Ishikawa (cell line): Measurements from ENCODE around the gene SUSD6.

ENCODE experiments used
- CEBPB ChIP-seq: IDR thresholded peaks from 2 replicates; pipeline ENCODE4 v1.6.1; 2012
- CREB1 ChIP-seq: IDR thresholded peaks from 2 replicates; pipeline ENCODE4 v1.6.1; 2012; ENCODE audit warnings: low read depth
- EGR1 ChIP-seq: IDR thresholded peaks from 2 replicates; pipeline ENCODE4 v1.6.1; 2012
- EP300 ChIP-seq: IDR thresholded peaks from 2 replicates; pipeline ENCODE4 v1.6.1; 2012; ENCODE audit warnings: borderline replicate concordance
- FOXM1 ChIP-seq: IDR thresholded peaks from 2 replicates; pipeline ENCODE4 v1.6.1; 2012; ENCODE audit warnings: low read depth, borderline replicate concordance
- MAX ChIP-seq: IDR thresholded peaks from 2 replicates; pipeline ENCODE4 v1.6.1; 2012
- NFIC ChIP-seq: IDR thresholded peaks from 2 replicates; pipeline ENCODE4 v1.6.1; 2012
- RAD21 ChIP-seq: IDR thresholded peaks from 2 replicates; pipeline ENCODE4 v1.6.1; 2012; ENCODE audit warnings: low read depth
- TAF1 ChIP-seq: IDR thresholded peaks from 2 replicates; pipeline ENCODE4 v1.6.1; 2012; ENCODE audit warnings: low read depth, mild to moderate bottlenecking
- TCF12 ChIP-seq: IDR thresholded peaks from 2 replicates; pipeline ENCODE4 v1.6.1; 2012; ENCODE audit warnings: low read depth
- TEAD4 ChIP-seq: IDR thresholded peaks from 2 replicates; pipeline ENCODE4 v1.6.1; 2012
- USF1 ChIP-seq: IDR thresholded peaks from 2 replicates; pipeline ENCODE4 v1.6.1; 2012
- YY1 ChIP-seq: IDR thresholded peaks from 2 replicates; pipeline ENCODE4 v1.6.1; 2012; ENCODE audit warnings: low read depth
- ZBTB7A ChIP-seq: IDR thresholded peaks from 2 replicates; pipeline ENCODE4 v1.6.1; 2012; ENCODE audit warnings: low read depth
- TF ChIP-seq, protein P1 (sequence below): IDR thresholded peaks from 2 replicates; pipeline ENCODE4 v1.6.1; 2012; ENCODE audit warnings: low read depth, mild to moderate bottlenecking

SUSD6 gene

GRCh38 chr14:69693145-69693544 lies 81.7 kb downstream of the SUSD6 start:
- TF ChIP-seq TCF12: no peak
- no peak for TF ChIP-seq RAD21
- TF ChIP-seq EGR1: no peak
- TF ChIP-seq MAX: no peak
- TF ChIP-seq YY1: no peak
- TF ChIP-seq, protein P1, sequence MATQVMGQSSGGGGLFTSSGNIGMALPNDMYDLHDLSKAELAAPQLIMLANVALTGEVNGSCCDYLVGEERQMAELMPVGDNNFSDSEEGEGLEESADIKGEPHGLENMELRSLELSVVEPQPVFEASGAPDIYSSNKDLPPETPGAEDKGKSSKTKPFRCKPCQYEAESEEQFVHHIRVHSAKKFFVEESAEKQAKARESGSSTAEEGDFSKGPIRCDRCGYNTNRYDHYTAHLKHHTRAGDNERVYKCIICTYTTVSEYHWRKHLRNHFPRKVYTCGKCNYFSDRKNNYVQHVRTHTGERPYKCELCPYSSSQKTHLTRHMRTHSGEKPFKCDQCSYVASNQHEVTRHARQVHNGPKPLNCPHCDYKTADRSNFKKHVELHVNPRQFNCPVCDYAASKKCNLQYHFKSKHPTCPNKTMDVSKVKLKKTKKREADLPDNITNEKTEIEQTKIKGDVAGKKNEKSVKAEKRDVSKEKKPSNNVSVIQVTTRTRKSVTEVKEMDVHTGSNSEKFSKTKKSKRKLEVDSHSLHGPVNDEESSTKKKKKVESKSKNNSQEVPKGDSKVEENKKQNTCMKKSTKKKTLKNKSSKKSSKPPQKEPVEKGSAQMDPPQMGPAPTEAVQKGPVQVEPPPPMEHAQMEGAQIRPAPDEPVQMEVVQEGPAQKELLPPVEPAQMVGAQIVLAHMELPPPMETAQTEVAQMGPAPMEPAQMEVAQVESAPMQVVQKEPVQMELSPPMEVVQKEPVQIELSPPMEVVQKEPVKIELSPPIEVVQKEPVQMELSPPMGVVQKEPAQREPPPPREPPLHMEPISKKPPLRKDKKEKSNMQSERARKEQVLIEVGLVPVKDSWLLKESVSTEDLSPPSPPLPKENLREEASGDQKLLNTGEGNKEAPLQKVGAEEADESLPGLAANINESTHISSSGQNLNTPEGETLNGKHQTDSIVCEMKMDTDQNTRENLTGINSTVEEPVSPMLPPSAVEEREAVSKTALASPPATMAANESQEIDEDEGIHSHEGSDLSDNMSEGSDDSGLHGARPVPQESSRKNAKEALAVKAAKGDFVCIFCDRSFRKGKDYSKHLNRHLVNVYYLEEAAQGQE: no peak
- TF ChIP-seq USF1: no peak
- TF ChIP-seq NFIC: no peak
- TF ChIP-seq ZBTB7A: no peak
- no peak for TF ChIP-seq CREB1
- no peak for TF ChIP-seq EP300
- TF ChIP-seq TAF1: no peak
- no peak for TF ChIP-seq FOXM1
- TF ChIP-seq CEBPB: no peak
- TF ChIP-seq TEAD4: no peak

GRCh38 chr14:69693801-69694729 lies 82.7 kb downstream of the SUSD6 start:
- TF ChIP-seq RAD21 (peak; percentile 7; the same call in 1 of the 2 replicates), TEAD4 (no peak), MAX (peak; percentile 71)

GRCh38 chr14:69694730-69695281 lies 83.4 kb downstream of the SUSD6 start:
- TF ChIP-seq ZBTB7A: no peak
- no peak for TF ChIP-seq USF1
- TF ChIP-seq NFIC: no peak
- TF ChIP-seq MAX: no peak; the same call in 1 of the 2 replicates
- TF ChIP-seq CEBPB: no peak
- TF ChIP-seq EP300: no peak
- no peak for TF ChIP-seq TEAD4
- no peak for TF ChIP-seq EGR1
- TF ChIP-seq FOXM1: no peak
- no peak for TF ChIP-seq TAF1
- no peak for TF ChIP-seq TCF12
- no peak for TF ChIP-seq CREB1
- TF ChIP-seq, protein P1: no peak
- TF ChIP-seq YY1: no peak
- no peak for TF ChIP-seq RAD21

- TF ChIP-seq RAD21 (no peak), NFIC (peak; percentile 42; the same call in 1 of the 2 replicates)
These were observed 84.2 kb downstream of the SUSD6 start for GRCh38 chr14:69695322-69696203.

DNA sequence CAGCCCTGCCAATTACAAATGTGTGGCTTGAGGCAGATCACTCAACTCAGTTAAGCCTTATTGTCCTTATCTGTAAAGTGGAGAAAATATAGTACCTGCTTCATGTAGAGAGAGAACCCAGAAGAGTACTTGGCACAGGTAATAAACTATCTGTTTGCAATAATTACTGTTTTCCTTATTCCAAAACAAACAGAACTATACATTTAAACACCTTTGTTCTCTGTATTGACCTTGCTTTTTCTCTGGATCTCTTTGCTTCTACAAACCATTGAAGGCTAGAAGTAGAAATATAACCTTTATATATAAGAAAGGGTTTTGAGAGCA lies 84.8 kb downstream of the SUSD6 start:
- TF ChIP-seq TCF12 (no peak), EGR1 (no peak), YY1 (no peak), FOXM1 (no peak), CREB1 (no peak), CEBPB (no peak), EP300 (no peak), RAD21 (no peak), ZBTB7A (no peak), NFIC (no peak), MAX (no peak), TEAD4 (no peak), USF1 (no peak), TAF1 (no peak)
- TF ChIP-seq, protein P1: no peak
